ENCODE results near the gene TBC1D8. TPM values are rescaled to one million over a fixed set of nuclear protein-coding genes. Genes with fewer than 3 reads are reported as not detected.

The TBC1D8 gene
- total and polyA plus RNA-seq, 2 of the 13 experiments (the other 11 are each of a cell fraction or from before 2014, with no cell fraction given): 45.1 to 95.4 TPM

DNA sequence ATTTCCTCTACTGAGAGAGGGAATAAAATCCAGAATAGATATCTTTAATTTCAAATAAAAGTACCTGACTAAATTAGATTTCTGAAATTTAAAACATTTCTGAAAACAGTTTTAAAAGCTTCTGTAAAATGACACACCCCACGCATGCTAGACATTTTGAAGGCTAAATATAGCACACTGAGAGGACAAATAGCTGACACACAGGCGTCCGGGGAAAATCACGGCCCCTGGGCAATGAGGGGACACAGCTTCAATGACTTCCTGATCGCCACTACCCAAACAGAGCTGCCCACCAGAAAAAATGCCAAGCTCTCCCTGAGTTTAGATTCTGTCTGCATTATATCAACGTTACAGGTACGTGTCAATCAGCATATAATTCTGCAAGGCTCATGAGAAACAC, 10.9 kb downstream of the TBC1D8 start:
- WGBS (ENCODE audit: low lambda C conversion rate): 94% methylated on average over 7 of the region's 7 CpGs
- peaks cover 97% of the 10 kb centered on the region for H3K79me2 ChIP-seq (ENCODE audit: insufficient read depth, low read length)
- CTCF ChIA-PET (ENCODE audit: low intra/inter-chr PET ratio, low total read pairs): no interaction called here
- POLR2A ChIA-PET: interaction anchor here (1.0 to 1.5 kb wide), 2 partner anchors 11 to 14 kb away, joined by 4 to 6 read pairs; partner anchors contain the start of gene TBC1D8
- H3K9ac ChIP-seq (ENCODE audit: insufficient read depth, low read depth, low read length): no peak overlapping the region
- H3K27me3 ChIP-seq (ENCODE audit: control insufficient read depth in 1 of 2, insufficient read depth in 2 of 2, low read length in 2 of 2): no peaks in the 10 kb centered on the region
- no peak for DNase-seq (ENCODE audit: low spot score)
- H4K20me1 ChIP-seq (ENCODE audit: insufficient read depth, low read length): peaks cover 71% of the 10 kb centered on the region; the same call in 1 of the 2 replicates
- no TSS peak for BruUV-seq (replicated peaks)
- no peak for ATAC-seq
- no peak overlapping the region for H3K4me3 ChIP-seq (replicated peaks in 1 of 3; ENCODE audit: insufficient read depth in 1 of 3, low read depth in 2 of 3, low read length in 3 of 3)
- H2AFZ ChIP-seq (ENCODE audit: low read length): no peak overlapping the region
- TF ChIP-seq KLF13 (CRISPR knock-in tag; IDR thresholded peaks at IDR 0.05): no peak
- TF ChIP-seq TEAD3 (CRISPR knock-in tag; optimal IDR thresholded peaks at IDR 0.05; ENCODE audit: borderline replicate concordance): no peak
- no peak for TF ChIP-seq HNRNPLL (IDR thresholded peaks at IDR 0.05; ENCODE audit: low read depth, low read length, poor library complexity, severe bottlenecking)
- TF ChIP-seq ZNF274 (CRISPR knock-in tag; IDR thresholded peaks at IDR 0.05): no peak
- TF ChIP-seq ZNF652 (CRISPR knock-in tag; IDR thresholded peaks at IDR 0.05; ENCODE audit: borderline replicate concordance, low read depth): no peak
- TF ChIP-seq, protein P1, sequence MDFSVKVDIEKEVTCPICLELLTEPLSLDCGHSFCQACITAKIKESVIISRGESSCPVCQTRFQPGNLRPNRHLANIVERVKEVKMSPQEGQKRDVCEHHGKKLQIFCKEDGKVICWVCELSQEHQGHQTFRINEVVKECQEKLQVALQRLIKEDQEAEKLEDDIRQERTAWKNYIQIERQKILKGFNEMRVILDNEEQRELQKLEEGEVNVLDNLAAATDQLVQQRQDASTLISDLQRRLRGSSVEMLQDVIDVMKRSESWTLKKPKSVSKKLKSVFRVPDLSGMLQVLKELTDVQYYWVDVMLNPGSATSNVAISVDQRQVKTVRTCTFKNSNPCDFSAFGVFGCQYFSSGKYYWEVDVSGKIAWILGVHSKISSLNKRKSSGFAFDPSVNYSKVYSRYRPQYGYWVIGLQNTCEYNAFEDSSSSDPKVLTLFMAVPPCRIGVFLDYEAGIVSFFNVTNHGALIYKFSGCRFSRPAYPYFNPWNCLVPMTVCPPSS (IDR thresholded peaks at IDR 0.05): no peak
- TF ChIP-seq CEBPB (IDR thresholded peaks at IDR 0.05; ENCODE audit: borderline replicate concordance, low read depth, low read length): no peak
- no peak for TF ChIP-seq SALL2 (CRISPR knock-in tag; IDR thresholded peaks at IDR 0.05)
- TF ChIP-seq, protein P2, sequence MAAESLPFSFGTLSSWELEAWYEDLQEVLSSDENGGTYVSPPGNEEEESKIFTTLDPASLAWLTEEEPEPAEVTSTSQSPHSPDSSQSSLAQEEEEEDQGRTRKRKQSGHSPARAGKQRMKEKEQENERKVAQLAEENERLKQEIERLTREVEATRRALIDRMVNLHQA (CRISPR knock-in tag; IDR thresholded peaks at IDR 0.05): no peak
- TF ChIP-seq ZFP37 (CRISPR knock-in tag; IDR thresholded peaks at IDR 0.05; ENCODE audit: borderline replicate concordance): no peak
- no peak for TF ChIP-seq CENPT (CRISPR knock-in tag; IDR thresholded peaks at IDR 0.05; ENCODE audit: low read depth)
- TF ChIP-seq, protein P3, sequence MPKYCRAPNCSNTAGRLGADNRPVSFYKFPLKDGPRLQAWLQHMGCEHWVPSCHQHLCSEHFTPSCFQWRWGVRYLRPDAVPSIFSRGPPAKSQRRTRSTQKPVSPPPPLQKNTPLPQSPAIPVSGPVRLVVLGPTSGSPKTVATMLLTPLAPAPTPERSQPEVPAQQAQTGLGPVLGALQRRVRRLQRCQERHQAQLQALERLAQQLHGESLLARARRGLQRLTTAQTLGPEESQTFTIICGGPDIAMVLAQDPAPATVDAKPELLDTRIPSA (CRISPR knock-in tag; IDR thresholded peaks at IDR 0.05; ENCODE audit: borderline replicate concordance): no peak
- no peak for TF ChIP-seq KDM5B (CRISPR knock-in tag; IDR thresholded peaks at IDR 0.05; ENCODE audit: borderline replicate concordance)
- TF ChIP-seq, protein P4, sequence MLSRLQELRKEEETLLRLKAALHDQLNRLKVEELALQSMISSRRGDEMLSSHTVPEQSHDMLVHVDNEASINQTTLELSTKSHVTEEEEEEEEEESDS (CRISPR knock-in tag; IDR thresholded peaks at IDR 0.05; ENCODE audit: borderline replicate concordance): no peak
- no peak for TF ChIP-seq YEATS4 (CRISPR knock-in tag; IDR thresholded peaks at IDR 0.05; ENCODE audit: borderline replicate concordance)
- TF ChIP-seq, protein P5, sequence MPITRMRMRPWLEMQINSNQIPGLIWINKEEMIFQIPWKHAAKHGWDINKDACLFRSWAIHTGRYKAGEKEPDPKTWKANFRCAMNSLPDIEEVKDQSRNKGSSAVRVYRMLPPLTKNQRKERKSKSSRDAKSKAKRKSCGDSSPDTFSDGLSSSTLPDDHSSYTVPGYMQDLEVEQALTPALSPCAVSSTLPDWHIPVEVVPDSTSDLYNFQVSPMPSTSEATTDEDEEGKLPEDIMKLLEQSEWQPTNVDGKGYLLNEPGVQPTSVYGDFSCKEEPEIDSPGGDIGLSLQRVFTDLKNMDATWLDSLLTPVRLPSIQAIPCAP (CRISPR knock-in tag; IDR thresholded peaks at IDR 0.05; ENCODE audit: low read depth): no peak
- intact Hi-C loops (cut with micrococcal nuclease; ENCODE audit: unreplicated experiment) (no loop called here), in situ Hi-C loops (cut with HindIII; ENCODE audit: extremely low pct_ligation_motif_present, low pct_unique_long_range_greater_than_20kb) (no loop called here)
- H3K36me3 ChIP-seq (replicated peaks in 1 of 2; ENCODE audit: control insufficient read depth in 1 of 2, insufficient read depth in 2 of 2, low read length in 2 of 2): peaks cover 3% of the 10 kb centered on the region in 2 experiments; a peak in 3 of 5 replicates
- H3K27ac ChIP-seq (ENCODE audit: extremely low read length, insufficient read depth, low read length): no peak overlapping the region
- no peak for FAIRE-seq
- H3K9me3 ChIP-seq (ENCODE audit: low read length): no peaks in the 10 kb centered on the region
- no peak overlapping the region for H3K4me2 ChIP-seq (ENCODE audit: low read depth, low read length)
- peaks cover 81% of the 10 kb centered on the region for H3K4me1 ChIP-seq (ENCODE audit: insufficient read depth, low read length)

Data from HepG2 (cell line).